Measurements from ENCODE around the gene ATP5MG. TPM values are rescaled to one million over a fixed set of nuclear protein-coding genes. Genes with fewer than 3 reads are reported as not detected.

ATP5MG gene
- polyA plus RNA-seq, 3 donors = 257 to 688 (median 648) TPM

- H3K36me3 ChIP-seq (replicated peaks in 1 of 2; ENCODE audit: control insufficient read depth in 1 of 2, insufficient read depth in 2 of 2, low read length in 2 of 2) = peaks cover 35 to 55% of the 10 kb centered on the region in 2 donors
- H3K4me1 Mint-ChIP-seq = no peaks in the 10 kb centered on the region
- no peaks in the 10 kb centered on the region for H3K9me3 Mint-ChIP-seq
- H3K4me2 ChIP-seq (replicated peaks; ENCODE audit: extremely low read depth, low read length, poor library complexity, severe bottlenecking) = no peak overlapping the region
- intact Hi-C loops (cut with micrococcal nuclease) = no loop called here
- no peak overlapping the region for H3K27ac ChIP-seq (ENCODE audit: low read depth in 1 of 2, low read length in 2 of 2)
- H3K27ac Mint-ChIP-seq = peak overlapping the region in 1 of 7 donors; percentile 24
- H3K79me2 ChIP-seq (ENCODE audit: insufficient read depth, low read length) = peaks cover 12% of the 10 kb centered on the region
- WGBS (ENCODE audit: insufficient coverage) = no CpG with 5 or more reads among the region's 4 CpGs
- H3K27me3 Mint-ChIP-seq (ENCODE audit: low read depth in 3 of 3) = no peaks in the 10 kb centered on the region
- H3K4me3 ChIP-seq (replicated peaks in 1 of 3; ENCODE audit: low read depth in 2 of 3, low read length in 3 of 3) = no peak overlapping the region
- DNase-seq = no peak
- peaks cover 54% of the 10 kb centered on the region for H4K20me1 ChIP-seq (ENCODE audit: insufficient read depth, low read length)
- no peaks in the 10 kb centered on the region for H3K9me3 ChIP-seq (replicated peaks in 1 of 2; ENCODE audit: control insufficient read depth in 1 of 2, insufficient read depth in 1 of 2, low read length in 2 of 2)
- peaks cover 33 to 54% of the 10 kb centered on the region in 2 donors for H3K36me3 Mint-ChIP-seq
- H2AFZ ChIP-seq (ENCODE audit: insufficient read depth, low read depth, low read length, poor library complexity, severe bottlenecking) = no peak overlapping the region
- H3K9ac ChIP-seq (ENCODE audit: insufficient read depth, low read length, poor library complexity, severe bottlenecking) = no peak overlapping the region
- H3K27me3 ChIP-seq (ENCODE audit: control insufficient read depth in 2 of 2, insufficient read depth in 2 of 2, low read length in 2 of 2) = no peaks in the 10 kb centered on the region
- H3K4me1 ChIP-seq (ENCODE audit: control insufficient read depth in 1 of 2, insufficient read depth in 2 of 2, low read length in 2 of 2) = peaks cover 17 to 19% of the 10 kb centered on the region in 2 donors
- no peak overlapping the region for H3K4me3 Mint-ChIP-seq
- TF ChIP-seq CTCF (IDR thresholded peaks at IDR 0.05) = no peak
These were observed 10.1 kb downstream of the ATP5MG start for GRCh38 chr11:118411530-118411929.

- H3K27me3 ChIP-seq (ENCODE audit: control insufficient read depth in 2 of 2, insufficient read depth in 2 of 2, low read length in 2 of 2) = no peaks in the 10 kb centered on the region
- H3K9ac ChIP-seq (ENCODE audit: insufficient read depth, low read length, poor library complexity, severe bottlenecking) = no peak overlapping the region
- H3K4me3 ChIP-seq (replicated peaks in 1 of 3; ENCODE audit: low read depth in 2 of 3, low read length in 3 of 3) = no peak overlapping the region
- intact Hi-C loops (cut with micrococcal nuclease) = no loop called here
- TF ChIP-seq CTCF (IDR thresholded peaks at IDR 0.05) = no peak
- Mint-ChIP-seq H3K4me1 (no peaks in the 10 kb centered on the region), H3K36me3 (peaks cover 22 to 40% of the 10 kb centered on the region in 2 donors), H3K9me3 (no peaks in the 10 kb centered on the region), H3K4me3 (no peak overlapping the region), H3K27ac (peak overlapping the region in 2 of 7 donors; percentile 6 to 20), H3K27me3 (ENCODE audit: low read depth in 3 of 3) (peaks cover 0 to 1% (median 0%) of the 10 kb centered on the region in 3 donors)
- peaks cover 42% of the 10 kb centered on the region for H4K20me1 ChIP-seq (ENCODE audit: insufficient read depth, low read length)
- H3K4me2 ChIP-seq (replicated peaks; ENCODE audit: extremely low read depth, low read length, poor library complexity, severe bottlenecking) = no peak overlapping the region
- DNase-seq = no peak
- H3K79me2 ChIP-seq (ENCODE audit: insufficient read depth, low read length) = no peaks in the 10 kb centered on the region
- H3K36me3 ChIP-seq (replicated peaks in 1 of 2; ENCODE audit: control insufficient read depth in 1 of 2, insufficient read depth in 2 of 2, low read length in 2 of 2) = peaks cover 23 to 42% of the 10 kb centered on the region in 2 donors
- H3K27ac ChIP-seq (ENCODE audit: low read depth in 1 of 2, low read length in 2 of 2) = no peak overlapping the region
- H2AFZ ChIP-seq (ENCODE audit: insufficient read depth, low read depth, low read length, poor library complexity, severe bottlenecking) = no peak overlapping the region
- no peaks in the 10 kb centered on the region for H3K9me3 ChIP-seq (replicated peaks in 1 of 2; ENCODE audit: control insufficient read depth in 1 of 2, insufficient read depth in 1 of 2, low read length in 2 of 2)
- 57% methylated on average over 1 of the region's 1 CpG for WGBS (ENCODE audit: insufficient coverage)
- peaks cover 17 to 19% of the 10 kb centered on the region in 2 donors for H3K4me1 ChIP-seq (ENCODE audit: control insufficient read depth in 1 of 2, insufficient read depth in 2 of 2, low read length in 2 of 2)
These were observed 11.5 kb downstream of the ATP5MG start for GRCh38 chr11:118412921-118413320.
